ES-I3 (cell line): ENCODE measurements around the gene FOXJ1.

Source experiments
- H3K36me3 ChIP-seq: 2 replicates; pipeline ENCODE4 v1.6.1; 2013; ENCODE audit warnings: mild to moderate bottlenecking, low read length, control low read depth, moderate library complexity; ENCODE audit not compliant: insufficient read depth
- H3K4me1 ChIP-seq: 2 replicates; pipeline ENCODE4 v1.6.1; 2013; ENCODE audit warnings: mild to moderate bottlenecking, control low read depth, low read length; ENCODE audit not compliant: insufficient read depth
- H3K9ac ChIP-seq: 2 replicates; pipeline ENCODE4 v1.6.1; 2013; ENCODE audit warnings: low read depth, mild to moderate bottlenecking, low read length, moderate library complexity
- H3K9me3 ChIP-seq: 2 replicates; pipeline ENCODE4 v1.6.1; 2013; ENCODE audit warnings: mild to moderate bottlenecking, low read length, moderate library complexity; ENCODE audit not compliant: control insufficient read depth, insufficient read depth

The FOXJ1 gene

GRCh38 chr17:76106703-76107102, 34.3 kb downstream of the FOXJ1 start:
- Histone ChIP-seq H3K9me3 (no peaks in the 10 kb centered on the region), H3K36me3 (peaks cover 1% of the 10 kb centered on the region; the same call in 1 of the 2 replicates), H3K9ac (no peak overlapping the region), H3K4me1 (peaks cover 12% of the 10 kb centered on the region)

- Histone ChIP-seq H3K9me3 (no peaks in the 10 kb centered on the region), H3K9ac (no peak overlapping the region; the same call in 1 of the 2 replicates), H3K4me1 (peaks cover 12% of the 10 kb centered on the region), H3K36me3 (peaks cover 14% of the 10 kb centered on the region)
Observed at GRCh38 chr17:76104896-76105231, 36.2 kb downstream of the FOXJ1 start.

- H3K4me1 ChIP-seq: peaks cover 12% of the 10 kb centered on the region
- peak overlapping the region; percentile 76 for H3K9ac ChIP-seq
- no peaks in the 10 kb centered on the region for H3K9me3 ChIP-seq
- peaks cover 14% of the 10 kb centered on the region for H3K36me3 ChIP-seq
Observed at GRCh38 chr17:76104140-76104895, 36.7 kb downstream of the FOXJ1 start.

GRCh38 chr17:76103274-76104139, 37.5 kb downstream of the FOXJ1 start, which contains the start of gene EXOC7:
TSS of gene EXOC7 (minus strand) at chr17:76103787. CDS start at chr17:76103692, 95 bp downstream.
- H3K36me3 ChIP-seq: peaks cover 14% of the 10 kb centered on the region
- peak within 1 kb of the TSS; percentile 76 for H3K9ac ChIP-seq
- H3K9me3 ChIP-seq: no peaks in the 10 kb centered on the region
- H3K4me1 ChIP-seq: peaks cover 12% of the 10 kb centered on the region

GRCh38 chr17:76102944-76103273, 38.1 kb downstream of the FOXJ1 start:
- Histone ChIP-seq H3K36me3 (peaks cover 14% of the 10 kb centered on the region), H3K9me3 (no peaks in the 10 kb centered on the region), H3K9ac (peak overlapping the region; percentile 76), H3K4me1 (peaks cover 12% of the 10 kb centered on the region)

GRCh38 chr17:76097716-76098295, 43.2 kb downstream of the FOXJ1 start:
- Histone ChIP-seq H3K36me3 (peaks cover 41% of the 10 kb centered on the region), H3K9ac (no peak overlapping the region), H3K4me1 (no peaks in the 10 kb centered on the region), H3K9me3 (no peaks in the 10 kb centered on the region)

GRCh38 chr17:76095943-76096342, 45.1 kb downstream of the FOXJ1 start:
- H3K4me1 ChIP-seq: no peaks in the 10 kb centered on the region
- no peak overlapping the region for H3K9ac ChIP-seq
- no peaks in the 10 kb centered on the region for H3K9me3 ChIP-seq
- H3K36me3 ChIP-seq: peaks cover 38% of the 10 kb centered on the region

- Histone ChIP-seq H3K9me3 (no peaks in the 10 kb centered on the region), H3K36me3 (peaks cover 32% of the 10 kb centered on the region), H3K4me1 (no peaks in the 10 kb centered on the region), H3K9ac (no peak overlapping the region)
Observed at GRCh38 chr17:76094046-76094445, 47.0 kb downstream of the FOXJ1 start.

GRCh38 chr17:76092526-76093413, 48.3 kb downstream of the FOXJ1 start:
- no peak overlapping the region for H3K9ac ChIP-seq
- no peaks in the 10 kb centered on the region for H3K4me1 ChIP-seq
- H3K9me3 ChIP-seq: no peaks in the 10 kb centered on the region
- peaks cover 38% of the 10 kb centered on the region for H3K36me3 ChIP-seq

GRCh38 chr17:76091526-76092286, 49.3 kb downstream of the FOXJ1 start:
- Histone ChIP-seq H3K36me3 (peaks cover 34% of the 10 kb centered on the region), H3K4me1 (no peaks in the 10 kb centered on the region), H3K9ac (no peak overlapping the region), H3K9me3 (no peaks in the 10 kb centered on the region)

GRCh38 chr17:76090517-76091129, 50.4 kb downstream of the FOXJ1 start:
- Histone ChIP-seq H3K4me1 (no peaks in the 10 kb centered on the region), H3K9me3 (no peaks in the 10 kb centered on the region), H3K9ac (no peak overlapping the region), H3K36me3 (peaks cover 37% of the 10 kb centered on the region)

GRCh38 chr17:76089680-76090516, 51.1 kb downstream of the FOXJ1 start:
- Histone ChIP-seq H3K9me3 (no peaks in the 10 kb centered on the region), H3K4me1 (no peaks in the 10 kb centered on the region), H3K36me3 (peaks cover 42% of the 10 kb centered on the region), H3K9ac (no peak overlapping the region)
